ENCODE data around the gene OLAH.

Gene OLAH

GRCh38 chr10:15027741-15028140 lies 16.0 kb upstream of the OLAH start:
- Histone ChIP-seq H2BK5ac (ENCODE audit: low read depth, low read length, poor library complexity, severe bottlenecking) (no peak overlapping the region), H3K9me3 (ENCODE audit: control insufficient read depth, low read length) (no peaks in the 10 kb centered on the region), H2BK120ac (ENCODE audit: low read depth, low read length) (no peak overlapping the region), H3K36me3 (ENCODE audit: control insufficient read depth in 1 of 2, insufficient read depth in 2 of 2, low read depth in 1 of 2, low read length in 2 of 2) (no peaks in the 10 kb centered on the region), H2AK5ac (ENCODE audit: low read length, severe bottlenecking) (no peak overlapping the region), H3K9ac (ENCODE audit: low read length) (no peak overlapping the region), H4K8ac (ENCODE audit: low read length) (no peak overlapping the region), H2BK12ac (ENCODE audit: low read length in 2 of 2) (no peak overlapping the region), H3K27ac (ENCODE audit: low read length, poor library complexity, severe bottlenecking) (no peak overlapping the region), H3K4me1 (ENCODE audit: control insufficient read depth, insufficient read depth, low read depth, low read length) (no peaks in the 10 kb centered on the region), H2AFZ (ENCODE audit: low read depth, low read length) (no peak overlapping the region), H3K27me3 (ENCODE audit: control insufficient read depth in 1 of 2, insufficient read depth in 1 of 2, low read length in 2 of 2) (peaks cover 0 to 3% of the 10 kb centered on the region in 2 experiments), H3K18ac (ENCODE audit: low read depth in 1 of 2, low read length in 2 of 2) (no peak overlapping the region), H3K4ac (ENCODE audit: low read depth in 1 of 2, low read length in 2 of 2) (no peak overlapping the region), H3K79me1 (replicated peaks; ENCODE audit: low read length, poor library complexity, severe bottlenecking) (no peaks in the 10 kb centered on the region), H3K4me3 (ENCODE audit: insufficient read depth in 1 of 2, low read depth in 1 of 2, low read length in 2 of 2) (no peak overlapping the region), H4K91ac (ENCODE audit: low read length) (no peak overlapping the region), H3K14ac (ENCODE audit: low read length in 2 of 2) (no peak overlapping the region), H3K23ac (ENCODE audit: low read length in 2 of 2) (no peak overlapping the region), H2BK15ac (ENCODE audit: low read depth, poor library complexity, severe bottlenecking) (no peak overlapping the region), H3K4me2 (ENCODE audit: low read length, poor library complexity, severe bottlenecking) (no peak overlapping the region)
- 99% methylated on average over 3 of the region's 3 CpGs for WGBS
- DNase-seq, result no peak

- Histone ChIP-seq H3K18ac (ENCODE audit: low read depth in 1 of 2, low read length in 2 of 2) (no peak overlapping the region), H4K8ac (ENCODE audit: low read length) (no peak overlapping the region), H4K91ac (ENCODE audit: low read length) (no peak overlapping the region), H2BK15ac (ENCODE audit: low read depth, poor library complexity, severe bottlenecking) (no peak overlapping the region), H2AK5ac (ENCODE audit: low read length, severe bottlenecking) (no peak overlapping the region), H3K4ac (ENCODE audit: low read depth in 1 of 2, low read length in 2 of 2) (no peak overlapping the region), H2BK120ac (ENCODE audit: low read depth, low read length) (no peak overlapping the region), H2AFZ (ENCODE audit: low read depth, low read length) (peak overlapping the region; percentile 11), H3K4me1 (ENCODE audit: control insufficient read depth, insufficient read depth, low read depth, low read length) (no peaks in the 10 kb centered on the region), H3K4me2 (ENCODE audit: low read length, poor library complexity, severe bottlenecking) (no peak overlapping the region), H3K9ac (ENCODE audit: low read length) (no peak overlapping the region), H3K4me3 (ENCODE audit: insufficient read depth in 1 of 2, low read depth in 1 of 2, low read length in 2 of 2) (no peak overlapping the region), H2BK12ac (ENCODE audit: low read length in 2 of 2) (no peak overlapping the region), H3K9me3 (ENCODE audit: control insufficient read depth, low read length) (no peaks in the 10 kb centered on the region), H3K14ac (ENCODE audit: low read length in 2 of 2) (no peak overlapping the region), H3K23ac (ENCODE audit: low read length in 2 of 2) (no peak overlapping the region), H3K27ac (ENCODE audit: low read length, poor library complexity, severe bottlenecking) (no peak overlapping the region), H3K27me3 (ENCODE audit: control insufficient read depth in 1 of 2, insufficient read depth in 1 of 2, low read length in 2 of 2) (peaks cover 0 to 4% of the 10 kb centered on the region in 2 experiments), H3K79me1 (replicated peaks; ENCODE audit: low read length, poor library complexity, severe bottlenecking) (no peaks in the 10 kb centered on the region), H2BK5ac (ENCODE audit: low read depth, low read length, poor library complexity, severe bottlenecking) (no peak overlapping the region), H3K36me3 (ENCODE audit: control insufficient read depth in 1 of 2, insufficient read depth in 2 of 2, low read depth in 1 of 2, low read length in 2 of 2) (no peaks in the 10 kb centered on the region)
- DNase-seq, result peak; percentile 79
- whole genome bisulfite sequencing, result 46% methylated on average over 12 of the region's 18 CpGs
Measured at GRCh38 chr10:15035385-15036301, 8.1 kb upstream of the OLAH start.

- H3K27ac ChIP-seq (ENCODE audit: low read length, poor library complexity, severe bottlenecking), result no peak overlapping the region
- no peak overlapping the region for H2AFZ ChIP-seq (ENCODE audit: low read depth, low read length)
Measured at GRCh38 chr10:15037691-15038090, 6.1 kb upstream of the OLAH start.

GRCh38 chr10:15038416-15038815 lies 5.3 kb upstream of the OLAH start:
- Histone ChIP-seq H2BK12ac (ENCODE audit: low read length in 2 of 2) (no peak overlapping the region), H3K9me3 (ENCODE audit: control insufficient read depth, low read length) (no peaks in the 10 kb centered on the region), H2BK120ac (ENCODE audit: low read depth, low read length) (no peak overlapping the region), H3K4me3 (ENCODE audit: insufficient read depth in 1 of 2, low read depth in 1 of 2, low read length in 2 of 2) (no peak overlapping the region), H3K9ac (ENCODE audit: low read length) (no peak overlapping the region), H3K4me2 (ENCODE audit: low read length, poor library complexity, severe bottlenecking) (no peak overlapping the region), H2AK5ac (ENCODE audit: low read length, severe bottlenecking) (no peak overlapping the region), H3K27me3 (ENCODE audit: control insufficient read depth in 1 of 2, insufficient read depth in 1 of 2, low read length in 2 of 2) (peaks cover 0 to 4% of the 10 kb centered on the region in 2 experiments), H3K23ac (ENCODE audit: low read length in 2 of 2) (no peak overlapping the region), H3K18ac (ENCODE audit: low read depth in 1 of 2, low read length in 2 of 2) (no peak overlapping the region), H3K4ac (ENCODE audit: low read depth in 1 of 2, low read length in 2 of 2) (no peak overlapping the region), H2BK5ac (ENCODE audit: low read depth, low read length, poor library complexity, severe bottlenecking) (no peak overlapping the region), H4K8ac (ENCODE audit: low read length) (no peak overlapping the region), H4K91ac (ENCODE audit: low read length) (no peak overlapping the region), H3K14ac (ENCODE audit: low read length in 2 of 2) (no peak overlapping the region), H3K36me3 (ENCODE audit: control insufficient read depth in 1 of 2, insufficient read depth in 2 of 2, low read depth in 1 of 2, low read length in 2 of 2) (no peaks in the 10 kb centered on the region), H3K79me1 (replicated peaks; ENCODE audit: low read length, poor library complexity, severe bottlenecking) (no peaks in the 10 kb centered on the region), H2BK15ac (ENCODE audit: low read depth, poor library complexity, severe bottlenecking) (no peak overlapping the region), H3K4me1 (ENCODE audit: control insufficient read depth, insufficient read depth, low read depth, low read length) (no peaks in the 10 kb centered on the region), H2AFZ (ENCODE audit: low read depth, low read length) (no peak overlapping the region), H3K27ac (ENCODE audit: low read length, poor library complexity, severe bottlenecking) (no peak overlapping the region)
- WGBS, result 94% methylated on average over 10 of the region's 10 CpGs
- DNase-seq, result no peak

More at GRCh38 chr10:15037691-15038090, 6.1 kb upstream of the OLAH start:
- no peak overlapping the region for H2BK5ac ChIP-seq (ENCODE audit: low read depth, low read length, poor library complexity, severe bottlenecking)
- H3K4me1 ChIP-seq (ENCODE audit: control insufficient read depth, insufficient read depth, low read depth, low read length), result no peaks in the 10 kb centered on the region
- no peaks in the 10 kb centered on the region for H3K9me3 ChIP-seq (ENCODE audit: control insufficient read depth, low read length)
- no peak overlapping the region for H3K4me3 ChIP-seq (ENCODE audit: insufficient read depth in 1 of 2, low read depth in 1 of 2, low read length in 2 of 2)
- no peak overlapping the region for H2BK15ac ChIP-seq (ENCODE audit: low read depth, poor library complexity, severe bottlenecking)
- H3K27me3 ChIP-seq (ENCODE audit: control insufficient read depth in 1 of 2, insufficient read depth in 1 of 2, low read length in 2 of 2), result peaks cover 0 to 4% of the 10 kb centered on the region in 2 experiments
- H3K14ac ChIP-seq (ENCODE audit: low read length in 2 of 2), result no peak overlapping the region
- no peak overlapping the region for H2AK5ac ChIP-seq (ENCODE audit: low read length, severe bottlenecking)
- H3K4me2 ChIP-seq (ENCODE audit: low read length, poor library complexity, severe bottlenecking), result no peak overlapping the region
- H3K4ac ChIP-seq (ENCODE audit: low read depth in 1 of 2, low read length in 2 of 2), result no peak overlapping the region
- H3K23ac ChIP-seq (ENCODE audit: low read length in 2 of 2), result no peak overlapping the region
- H3K18ac ChIP-seq (ENCODE audit: low read depth in 1 of 2, low read length in 2 of 2), result no peak overlapping the region
- no peak overlapping the region for H4K91ac ChIP-seq (ENCODE audit: low read length)
- H2BK120ac ChIP-seq (ENCODE audit: low read depth, low read length), result no peak overlapping the region
- no peaks in the 10 kb centered on the region for H3K79me1 ChIP-seq (replicated peaks; ENCODE audit: low read length, poor library complexity, severe bottlenecking)
- H3K9ac ChIP-seq (ENCODE audit: low read length), result no peak overlapping the region
- DNase-seq, result no peak
- WGBS, result 94% methylated on average over 4 of the region's 4 CpGs
- H3K36me3 ChIP-seq (ENCODE audit: control insufficient read depth in 1 of 2, insufficient read depth in 2 of 2, low read depth in 1 of 2, low read length in 2 of 2), result no peaks in the 10 kb centered on the region
- H4K8ac ChIP-seq (ENCODE audit: low read length), result no peak overlapping the region
- no peak overlapping the region for H2BK12ac ChIP-seq (ENCODE audit: low read length in 2 of 2)
